Loucy (cell line): ENCODE data around the gene FLT1.

Experiments used
- H2AFZ ChIP-seq: fragments of 200-600 bp; sonication (generic); 2 replicates; pipeline ENCODE4 v1.6.0; 2016; ENCODE audit warnings: antibody characterized with exemption, mild to moderate bottlenecking, low read length, moderate library complexity
- H3F3A ChIP-seq: fragments of 200-600 bp; 2 replicates; pipeline ENCODE4 v1.6.0; 2016; ENCODE audit warnings: antibody characterized with exemption, low read depth, mild to moderate bottlenecking
- H3K27me3 ChIP-seq: fragments of 200-600 bp; sonication (generic); 2 replicates; pipeline ENCODE4 v1.6.1; 2014; ENCODE audit warnings: low read length, mild to moderate bottlenecking; ENCODE audit not compliant: insufficient read depth, poor library complexity, severe bottlenecking
- H3K36me3 ChIP-seq: fragments of 200-600 bp; sonication (generic); 2 replicates; pipeline ENCODE4 v1.6.1; 2016; ENCODE audit warnings: low read length; ENCODE audit not compliant: insufficient read depth
- H3K4me1 ChIP-seq: fragments of 200-600 bp; sonication (generic); 2 replicates; pipeline ENCODE4 v1.5.1; 2014; ENCODE audit warnings: low read length, mild to moderate bottlenecking; ENCODE audit not compliant: insufficient read depth, poor library complexity, severe bottlenecking
- H3K4me2 ChIP-seq: fragments of 200-600 bp; sonication (generic); 2 replicates; pipeline ENCODE4 v1.6.0; 2014; ENCODE audit warnings: antibody characterized with exemption, low read length, low read depth, mild to moderate bottlenecking; ENCODE audit not compliant: poor library complexity, severe bottlenecking
- H3K4me3 ChIP-seq: fragments of 200-600 bp; sonication (generic); 2 replicates; pipeline ENCODE4 v1.5.1; 2014; ENCODE audit warnings: low read length, mild to moderate bottlenecking, mixed read lengths; ENCODE audit not compliant: poor library complexity, severe bottlenecking
- H3K79me2 ChIP-seq: fragments of 200-600 bp; sonication (generic); 2 replicates; pipeline ENCODE4 v1.6.1; 2014; ENCODE audit warnings: low read length; ENCODE audit not compliant: insufficient read depth
- H3K9ac ChIP-seq: fragments of 200-600 bp; sonication (generic); 2 replicates; pipeline ENCODE4 v1.6.0; 2014; ENCODE audit warnings: mild to moderate bottlenecking, low read depth, low read length, moderate library complexity; ENCODE audit not compliant: poor library complexity, severe bottlenecking
- H3K9me2 ChIP-seq: fragments of 200-600 bp; sonication (generic); replicated peaks from 2 replicates; pipeline ENCODE4 v1.6.1; 2016; ENCODE audit warnings: low read depth, low read length, mixed read lengths
- H3K9me3 ChIP-seq: fragments of 200-600 bp; sonication (generic); 2 replicates; pipeline ENCODE4 v1.6.1; 2014; ENCODE audit warnings: mild to moderate bottlenecking, antibody characterized with exemption, low read length, low read depth; ENCODE audit not compliant: insufficient read depth
- H4K20me1 ChIP-seq: fragments of 200-600 bp; sonication (generic); 2 replicates; pipeline ENCODE4 v1.6.0; 2014; ENCODE audit warnings: antibody characterized with exemption, low read length, mild to moderate bottlenecking; ENCODE audit not compliant: insufficient read depth, poor library complexity, severe bottlenecking
- EZH2phosphoT487 ChIP-seq: fragments of 200-600 bp; IDR thresholded peaks from 2 replicates; pipeline ENCODE4 v1.6.1; 2018; ENCODE audit warnings: antibody characterized with exemption, mild to moderate bottlenecking, moderate library complexity, borderline replicate concordance
- TF ChIP-seq, protein P1 (sequence below): fragments of 200-600 bp; sonication (generic); conservative IDR thresholded peaks from 2 replicates; pipeline ENCODE4 v1.5.1; 2014; ENCODE audit warnings: mild to moderate bottlenecking, antibody characterized with exemption, low read length

Gene FLT1

DNA sequence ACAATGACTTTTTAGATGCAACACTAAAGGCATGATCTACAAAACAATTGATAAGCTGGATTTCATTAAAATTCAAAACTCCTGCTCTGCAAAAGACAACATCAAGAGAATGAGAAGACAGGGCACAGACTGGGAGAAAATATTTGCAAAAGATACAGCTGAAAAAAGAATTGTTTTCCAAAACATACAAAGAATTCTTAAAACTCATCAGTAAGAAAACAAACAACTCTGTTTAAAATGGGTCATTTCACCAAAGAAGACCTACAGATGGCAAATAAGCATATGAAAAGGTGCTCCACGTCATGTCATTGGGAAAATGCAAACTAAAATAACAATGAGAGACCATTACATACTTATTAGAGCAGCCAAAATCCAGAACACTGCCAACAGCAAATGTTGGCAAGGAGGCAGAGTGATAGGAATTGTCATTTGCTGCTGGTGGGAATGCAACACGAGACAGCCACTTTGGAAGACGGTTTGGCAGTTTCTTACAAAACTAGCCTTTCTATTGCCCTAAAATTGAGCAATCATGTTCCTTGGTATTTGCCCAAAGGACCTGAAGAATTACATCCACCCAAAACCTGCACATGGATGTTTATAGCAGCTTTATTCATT is 39.2 kb downstream of the FLT1 start:
- TF ChIP-seq, protein P1, sequence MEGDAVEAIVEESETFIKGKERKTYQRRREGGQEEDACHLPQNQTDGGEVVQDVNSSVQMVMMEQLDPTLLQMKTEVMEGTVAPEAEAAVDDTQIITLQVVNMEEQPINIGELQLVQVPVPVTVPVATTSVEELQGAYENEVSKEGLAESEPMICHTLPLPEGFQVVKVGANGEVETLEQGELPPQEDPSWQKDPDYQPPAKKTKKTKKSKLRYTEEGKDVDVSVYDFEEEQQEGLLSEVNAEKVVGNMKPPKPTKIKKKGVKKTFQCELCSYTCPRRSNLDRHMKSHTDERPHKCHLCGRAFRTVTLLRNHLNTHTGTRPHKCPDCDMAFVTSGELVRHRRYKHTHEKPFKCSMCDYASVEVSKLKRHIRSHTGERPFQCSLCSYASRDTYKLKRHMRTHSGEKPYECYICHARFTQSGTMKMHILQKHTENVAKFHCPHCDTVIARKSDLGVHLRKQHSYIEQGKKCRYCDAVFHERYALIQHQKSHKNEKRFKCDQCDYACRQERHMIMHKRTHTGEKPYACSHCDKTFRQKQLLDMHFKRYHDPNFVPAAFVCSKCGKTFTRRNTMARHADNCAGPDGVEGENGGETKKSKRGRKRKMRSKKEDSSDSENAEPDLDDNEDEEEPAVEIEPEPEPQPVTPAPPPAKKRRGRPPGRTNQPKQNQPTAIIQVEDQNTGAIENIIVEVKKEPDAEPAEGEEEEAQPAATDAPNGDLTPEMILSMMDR: no peak
- TF ChIP-seq EZH2phosphoT487: no peak
- Histone ChIP-seq H3K4me1 (peaks cover 2% of the 10 kb centered on the region), H3K9ac (no peak overlapping the region), H3K9me2 (no peaks in the 10 kb centered on the region), H4K20me1 (no peaks in the 10 kb centered on the region), H3K4me3 (no peak overlapping the region), H3K9me3 (no peaks in the 10 kb centered on the region), H3K79me2 (no peaks in the 10 kb centered on the region; the same call in 1 of the 2 replicates), H3K4me2 (no peak overlapping the region), H3K27me3 (no peaks in the 10 kb centered on the region), H3F3A (no peaks in the 10 kb centered on the region), H2AFZ (no peak overlapping the region), H3K36me3 (peaks cover 72% of the 10 kb centered on the region; the same call in 1 of the 2 replicates)

DNA sequence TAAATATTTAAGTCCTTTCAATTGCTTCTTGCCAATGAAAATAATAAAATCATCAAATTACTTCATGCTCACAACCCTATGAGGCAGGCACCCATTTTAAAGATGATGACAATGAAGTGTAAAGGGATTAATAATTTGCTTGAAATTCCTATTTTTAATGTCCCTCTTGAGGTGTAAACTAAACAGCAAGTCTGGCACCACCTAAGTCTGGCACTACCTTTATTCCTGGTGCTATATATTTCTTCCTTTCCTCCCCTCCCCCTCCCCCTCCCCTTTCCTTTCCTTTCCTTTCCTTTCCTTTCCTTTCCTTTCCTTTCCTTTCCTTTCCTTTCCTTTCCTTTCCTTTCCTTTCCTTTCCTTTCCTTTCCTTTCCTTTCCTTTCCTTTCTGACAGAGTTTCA is 42.2 kb downstream of the FLT1 start:
- Histone ChIP-seq H3K4me2 (no peak overlapping the region), H3K9me2 (no peaks in the 10 kb centered on the region), H3K4me1 (peaks cover 13% of the 10 kb centered on the region), H2AFZ (no peak overlapping the region), H3K79me2 (peaks cover 18% of the 10 kb centered on the region; the same call in 1 of the 2 replicates), H3K9ac (no peak overlapping the region), H3K4me3 (no peak overlapping the region), H3K27me3 (no peaks in the 10 kb centered on the region), H3K36me3 (peaks cover 74% of the 10 kb centered on the region), H4K20me1 (no peaks in the 10 kb centered on the region), H3F3A (no peaks in the 10 kb centered on the region), H3K9me3 (peaks cover 13% of the 10 kb centered on the region; the same call in 1 of the 2 replicates)
- TF ChIP-seq, protein P1: no peak
- no peak for TF ChIP-seq EZH2phosphoT487

DNA sequence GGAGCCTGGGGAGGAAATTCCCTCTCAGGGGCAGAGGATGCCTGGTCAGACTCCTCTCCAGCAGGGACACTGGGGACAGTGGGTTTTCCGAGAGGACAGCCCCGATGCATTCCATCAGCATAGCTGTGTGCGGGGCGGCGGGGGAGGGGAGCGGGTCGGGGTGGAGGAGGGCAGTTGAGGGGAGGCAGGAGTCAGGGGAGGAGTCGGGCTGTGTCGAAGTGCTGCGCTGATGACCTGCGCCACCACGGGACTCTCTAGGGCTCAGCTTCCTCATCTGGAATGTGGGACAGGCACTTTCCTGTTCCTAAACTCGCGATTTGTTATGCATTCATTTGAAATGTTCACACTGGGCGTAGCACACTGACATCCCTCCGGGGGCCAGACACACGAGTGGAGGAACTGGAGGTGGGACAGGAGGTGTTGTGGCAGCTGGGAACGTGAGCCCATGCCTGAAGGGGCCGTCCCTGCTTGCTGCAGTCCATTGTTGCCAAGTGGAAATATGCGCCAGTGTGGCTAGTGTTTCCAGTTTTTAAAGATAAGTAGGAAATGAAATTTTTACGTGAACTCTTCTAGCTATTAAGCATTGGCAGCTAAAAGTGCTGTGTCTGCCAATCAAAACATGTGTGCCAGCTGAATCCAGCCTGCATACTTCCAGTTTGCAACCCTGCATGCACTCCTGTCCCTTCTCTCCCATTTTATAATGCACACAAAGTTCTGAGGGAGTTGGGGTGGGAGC is 43.3 kb downstream of the FLT1 start:
- Histone ChIP-seq H3K4me1 (peaks cover 13% of the 10 kb centered on the region), H4K20me1 (no peaks in the 10 kb centered on the region), H3K36me3 (peaks cover 71% of the 10 kb centered on the region), H3K4me3 (no peak overlapping the region), H3F3A (no peaks in the 10 kb centered on the region), H3K79me2 (peaks cover 20% of the 10 kb centered on the region; the same call in 1 of the 2 replicates), H3K4me2 (no peak overlapping the region), H3K27me3 (peaks cover 1% of the 10 kb centered on the region), H2AFZ (no peak overlapping the region), H3K9me3 (peaks cover 18% of the 10 kb centered on the region), H3K9ac (no peak overlapping the region), H3K9me2 (no peaks in the 10 kb centered on the region)
- no peak for TF ChIP-seq EZH2phosphoT487
- TF ChIP-seq, protein P1: no peak
